ENCODE results near the gene CLEC1B. TPM values are rescaled to one million over a fixed set of nuclear protein-coding genes. Genes with fewer than 3 reads are reported as not detected.
"Not testable (repeated sequence)": the region's sequence is repeated elsewhere in the genome, so short reads cannot be mapped to it uniquely, and the experiment has no call there.

The CLEC1B gene
- total RNA-seq, 4 donors from 2014 or later: not detected

DNA sequence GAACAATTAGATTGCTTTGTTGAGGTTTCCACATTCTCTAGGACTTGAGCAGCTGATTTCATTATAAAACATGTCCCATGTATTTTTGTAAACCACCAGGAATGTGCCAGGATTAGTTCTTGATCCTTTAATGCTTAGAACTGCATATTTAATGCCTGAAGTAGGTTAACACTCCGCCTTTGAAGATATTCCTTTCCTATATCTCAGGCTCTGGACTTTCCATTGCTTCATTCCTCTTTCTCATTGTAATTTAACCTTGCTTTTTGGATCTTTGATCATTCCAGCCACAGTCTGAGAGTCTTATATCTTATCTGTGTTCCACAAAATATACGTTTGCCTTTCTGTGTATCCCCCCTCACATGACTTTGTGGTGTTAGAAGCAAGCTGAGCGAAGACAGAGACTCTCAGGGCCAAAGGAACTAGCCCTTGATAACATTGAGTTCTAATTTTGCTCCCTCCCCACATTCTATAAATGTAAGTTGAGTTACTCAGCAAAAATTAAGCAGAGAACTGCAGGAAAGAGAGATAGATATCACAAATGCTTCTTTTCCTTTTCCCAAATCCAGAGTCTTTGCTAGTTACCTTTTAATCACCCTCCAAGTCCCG is 2.4 kb upstream of the CLEC1B start:
- intact Hi-C loops (cut with DNase I): no loop called here
- H3K36me3 ChIP-seq: no peaks in the 10 kb centered on the region
- DNase-seq: no peak
- no peaks in the 10 kb centered on the region for H3K9me3 ChIP-seq
- H3K27ac ChIP-seq: no peak overlapping the region
- H3K4me1 ChIP-seq: no peaks in the 10 kb centered on the region
- TF ChIP-seq POLR2A (IDR thresholded peaks at IDR 0.05) (no peak), CTCF (IDR thresholded peaks at IDR 0.05) (no peak)
- no peaks in the 10 kb centered on the region for H3K27me3 ChIP-seq
- WGBS, 2 donors: 78 to 81% methylated on average over 4 of the region's 4 CpGs
- H3K4me3 ChIP-seq (replicated peaks in 1 of 3): no peak overlapping the region

GRCh38 chr12:9992296-9992695 is 6.6 kb downstream of the CLEC1B start:
- Histone ChIP-seq H3K4me1 (no peaks in the 10 kb centered on the region), H3K9me3 (no peaks in the 10 kb centered on the region), H3K27ac (no peak overlapping the region), H3K36me3 (no peaks in the 10 kb centered on the region), H3K27me3 (no peaks in the 10 kb centered on the region), H3K4me3 (replicated peaks in 1 of 3) (no peak overlapping the region)
- WGBS, 2 donors: 90 to 91% methylated on average over 4 of the region's 4 CpGs
- intact Hi-C loops (cut with DNase I): no loop called here
- TF ChIP-seq CTCF (IDR thresholded peaks at IDR 0.05) (no peak), POLR2A (IDR thresholded peaks at IDR 0.05) (no peak)
- no peak for DNase-seq

- WGBS, 2 donors: 77 to 86% methylated on average over 3 of the region's 3 CpGs
- H3K27ac ChIP-seq: no peak overlapping the region
- DNase-seq: no peak
- no peaks in the 10 kb centered on the region for H3K27me3 ChIP-seq
- H3K4me3 ChIP-seq (replicated peaks in 1 of 3): no peak overlapping the region
- TF ChIP-seq POLR2A (IDR thresholded peaks at IDR 0.05): no peak
- H3K4me1 ChIP-seq: no peaks in the 10 kb centered on the region
- H3K36me3 ChIP-seq: no peaks in the 10 kb centered on the region
- no peaks in the 10 kb centered on the region for H3K9me3 ChIP-seq
- intact Hi-C loops (cut with DNase I): no loop called here
Measured at GRCh38 chr12:9991876-9992275, 7.0 kb downstream of the CLEC1B start.

DNA sequence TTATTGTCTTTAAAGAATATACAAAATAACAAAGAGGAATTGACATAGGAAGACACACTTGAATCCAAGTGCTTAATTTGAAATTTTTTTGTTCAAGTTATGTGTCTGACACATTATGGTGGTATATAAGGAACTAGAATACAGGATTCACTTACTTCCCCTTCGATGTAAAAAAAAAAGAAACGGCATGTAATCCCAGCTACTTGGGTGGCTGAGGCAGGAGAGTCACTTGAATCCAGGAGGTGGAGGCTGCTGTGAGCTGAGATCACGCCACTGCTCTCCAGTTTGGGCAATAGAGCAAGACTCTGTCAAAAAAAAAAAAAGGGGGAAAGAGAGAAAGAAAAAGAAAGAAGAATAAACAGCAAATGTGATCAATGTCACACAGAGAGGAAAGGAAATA is 18.8 kb downstream of the CLEC1B start:
- WGBS, 2 donors: 66 to 71% methylated on average over 3 of the region's 3 CpGs
- no peak for DNase-seq
- intact Hi-C loops (cut with DNase I): no loop called here
- Histone ChIP-seq H3K4me3 (replicated peaks in 1 of 3) (no peak overlapping the region), H3K9me3 (no peaks in the 10 kb centered on the region), H3K36me3 (no peaks in the 10 kb centered on the region), H3K27me3 (no peaks in the 10 kb centered on the region), H3K4me1 (no peaks in the 10 kb centered on the region), H3K27ac (no peak overlapping the region)
- TF ChIP-seq POLR2A (IDR thresholded peaks at IDR 0.05) (no peak), CTCF (IDR thresholded peaks at IDR 0.05) (no peak)

DNA sequence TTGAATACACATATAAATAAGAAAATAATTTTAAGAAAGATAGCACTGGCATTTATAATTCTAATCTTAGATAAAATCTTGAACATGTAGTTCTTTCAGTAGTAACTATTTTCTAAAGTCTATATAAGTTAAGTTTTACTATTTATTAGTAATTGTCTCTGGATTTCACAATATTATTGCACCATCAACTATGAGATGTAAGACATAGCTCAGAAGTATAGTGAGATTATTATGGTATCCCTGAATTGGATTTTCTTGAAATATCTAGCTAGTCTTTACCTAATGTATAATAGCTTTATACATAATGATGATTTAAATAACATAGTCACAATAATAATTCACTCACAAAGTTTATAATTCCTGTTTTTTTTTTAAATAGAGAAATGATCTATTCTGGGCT is 21.0 kb downstream of the CLEC1B start:
- TF ChIP-seq POLR2A (IDR thresholded peaks at IDR 0.05) (no peak), CTCF (IDR thresholded peaks at IDR 0.05) (no peak)

GRCh38 chr12:9976626-9977025 is 22.3 kb downstream of the CLEC1B start:
- H3K9me3 ChIP-seq; DNase-seq; H3K4me1 ChIP-seq; intact Hi-C loops (cut with DNase I); H3K27me3 ChIP-seq; H3K27ac ChIP-seq; H3K4me3 ChIP-seq (replicated peaks in 1 of 3); H3K36me3 ChIP-seq: not testable (repeated sequence)
- 60 to 64% methylated on average over 5 of the region's 5 CpGs for WGBS, 2 donors

More for the DNA sequence above, 21.0 kb downstream of the CLEC1B start:
- H3K27ac ChIP-seq: no peak overlapping the region
- intact Hi-C loops (cut with DNase I): no loop called here
- no peaks in the 10 kb centered on the region for H3K36me3 ChIP-seq
- H3K4me3 ChIP-seq (replicated peaks in 1 of 3): no peak overlapping the region
- DNase-seq: no peak
- H3K27me3 ChIP-seq: no peaks in the 10 kb centered on the region
- H3K9me3 ChIP-seq: no peaks in the 10 kb centered on the region
- H3K4me1 ChIP-seq: no peaks in the 10 kb centered on the region
